ENCODE measurements around the gene CENPP. TPM values are rescaled to one million over a fixed set of nuclear protein-coding genes. Genes with fewer than 3 reads are reported as not detected.
A peak's percentile ranks its signal among the peaks of the same experiment; 100 is the strongest.

CENPP gene
- 10 to 100 TPM; 14.1 to 39.5 (median 19.2) TPM for total RNA-seq

- Histone ChIP-seq H3K27me3 (no peaks in the 10 kb centered on the region), H3K27ac (peak within 1 kb of the TSS; percentile 98), H3K4me1 (peaks cover 44% of the 10 kb centered on the region), H3K9me3 (no peaks in the 10 kb centered on the region), H3K36me3 (peaks cover 25% of the 10 kb centered on the region), H3K4me3 (peak within 1 kb of the TSS; percentile 95)
- TF ChIP-seq POLR2AphosphoS5 (IDR thresholded peaks at IDR 0.05) (peak in 2 of 3 donors; percentile 74 to 96), POLR2A (IDR thresholded peaks at IDR 0.05) (peak in 1 of 2 donors; percentile 49)
- TF ChIP-seq, protein P1, sequence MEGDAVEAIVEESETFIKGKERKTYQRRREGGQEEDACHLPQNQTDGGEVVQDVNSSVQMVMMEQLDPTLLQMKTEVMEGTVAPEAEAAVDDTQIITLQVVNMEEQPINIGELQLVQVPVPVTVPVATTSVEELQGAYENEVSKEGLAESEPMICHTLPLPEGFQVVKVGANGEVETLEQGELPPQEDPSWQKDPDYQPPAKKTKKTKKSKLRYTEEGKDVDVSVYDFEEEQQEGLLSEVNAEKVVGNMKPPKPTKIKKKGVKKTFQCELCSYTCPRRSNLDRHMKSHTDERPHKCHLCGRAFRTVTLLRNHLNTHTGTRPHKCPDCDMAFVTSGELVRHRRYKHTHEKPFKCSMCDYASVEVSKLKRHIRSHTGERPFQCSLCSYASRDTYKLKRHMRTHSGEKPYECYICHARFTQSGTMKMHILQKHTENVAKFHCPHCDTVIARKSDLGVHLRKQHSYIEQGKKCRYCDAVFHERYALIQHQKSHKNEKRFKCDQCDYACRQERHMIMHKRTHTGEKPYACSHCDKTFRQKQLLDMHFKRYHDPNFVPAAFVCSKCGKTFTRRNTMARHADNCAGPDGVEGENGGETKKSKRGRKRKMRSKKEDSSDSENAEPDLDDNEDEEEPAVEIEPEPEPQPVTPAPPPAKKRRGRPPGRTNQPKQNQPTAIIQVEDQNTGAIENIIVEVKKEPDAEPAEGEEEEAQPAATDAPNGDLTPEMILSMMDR (IDR thresholded peaks at IDR 0.05) = no peak
- under 1% methylated on average over 29 of the region's 55 CpGs for WGBS
- peak; percentile 89 to 90 for DNase-seq (ENCODE audit: low spot score in 2 of 2)
Measured at GRCh38 chr9:92325269-92325990, at the start of gene CENPP, which contains the start of gene NOL8. Gene CENPP, plus strand, starts transcription at chr9:92325953. Gene NOL8, minus strand, starts transcription at chr9:92325350. Its CDS starts 1,189 bp downstream, at chr9:92324161.

GRCh38 chr9:92276331-92277032 lies 49.3 kb upstream of the CENPP start:
- Histone ChIP-seq H3K9me3 (no peaks in the 10 kb centered on the region), H3K36me3 (peaks cover 91% of the 10 kb centered on the region), H3K27ac (no peak overlapping the region), H3K4me1 (no peaks in the 10 kb centered on the region), H3K4me3 (no peak overlapping the region), H3K27me3 (no peaks in the 10 kb centered on the region)
- no peak for DNase-seq (ENCODE audit: low spot score in 2 of 2)
- WGBS = 60% methylated on average over 11 of the region's 11 CpGs
- TF ChIP-seq POLR2A (IDR thresholded peaks at IDR 0.05) (no peak), POLR2AphosphoS5 (IDR thresholded peaks at IDR 0.05) (no peak), EP300 (IDR thresholded peaks at IDR 0.05) (no peak)
- TF ChIP-seq, protein P1 (IDR thresholded peaks at IDR 0.05) = no peak

- TF ChIP-seq POLR2A (IDR thresholded peaks at IDR 0.05) = no peak
- no peak for TF ChIP-seq POLR2AphosphoS5 (IDR thresholded peaks at IDR 0.05)
- TF ChIP-seq, protein P1 (IDR thresholded peaks at IDR 0.05) = no peak
- TF ChIP-seq EP300 (IDR thresholded peaks at IDR 0.05) = no peak
- no peak for DNase-seq (ENCODE audit: low spot score in 2 of 2)
- Histone ChIP-seq H3K4me1 (no peaks in the 10 kb centered on the region), H3K36me3 (peaks cover 91% of the 10 kb centered on the region), H3K27me3 (no peaks in the 10 kb centered on the region), H3K27ac (no peak overlapping the region), H3K9me3 (no peaks in the 10 kb centered on the region), H3K4me3 (no peak overlapping the region)
- 66% methylated on average over 2 of the region's 2 CpGs for WGBS
Measured at GRCh38 chr9:92278110-92278509, 47.6 kb upstream of the CENPP start.

GRCh38 chr9:92279302-92279701 lies 46.5 kb upstream of the CENPP start:
- no peak overlapping the region for H3K4me3 ChIP-seq
- WGBS = 93% methylated on average over 1 of the region's 1 CpG
- H3K4me1 ChIP-seq = no peaks in the 10 kb centered on the region
- H3K36me3 ChIP-seq = peaks cover 91% of the 10 kb centered on the region
- H3K9me3 ChIP-seq = no peaks in the 10 kb centered on the region
- no peak for TF ChIP-seq EP300 (IDR thresholded peaks at IDR 0.05)
- TF ChIP-seq POLR2A (IDR thresholded peaks at IDR 0.05) = no peak
- no peak for TF ChIP-seq POLR2AphosphoS5 (IDR thresholded peaks at IDR 0.05)
- TF ChIP-seq, protein P1 (IDR thresholded peaks at IDR 0.05) = no peak
- no peaks in the 10 kb centered on the region for H3K27me3 ChIP-seq
- no peak overlapping the region for H3K27ac ChIP-seq
- no peak for DNase-seq (ENCODE audit: low spot score in 2 of 2)

All from suprapubic skin (tissue), 4 donors.